GM12875 (cell line): ENCODE measurements around the gene ELL.

Experiments
- H3K4me3 ChIP-seq: one replicate; pipeline ENCODE4 v1.5.1; 2011; ENCODE audit warnings: low read depth, low read length, control low read depth
- CTCF ChIP-seq: IDR thresholded peaks from 2 replicates; pipeline ENCODE4 v1.5.1; 2011; ENCODE audit warnings: low read depth, mild to moderate bottlenecking, control low read depth, inconsistent platforms, low read length, moderate library complexity, borderline replicate concordance; ENCODE audit not compliant: insufficient read depth

ELL gene

DNA sequence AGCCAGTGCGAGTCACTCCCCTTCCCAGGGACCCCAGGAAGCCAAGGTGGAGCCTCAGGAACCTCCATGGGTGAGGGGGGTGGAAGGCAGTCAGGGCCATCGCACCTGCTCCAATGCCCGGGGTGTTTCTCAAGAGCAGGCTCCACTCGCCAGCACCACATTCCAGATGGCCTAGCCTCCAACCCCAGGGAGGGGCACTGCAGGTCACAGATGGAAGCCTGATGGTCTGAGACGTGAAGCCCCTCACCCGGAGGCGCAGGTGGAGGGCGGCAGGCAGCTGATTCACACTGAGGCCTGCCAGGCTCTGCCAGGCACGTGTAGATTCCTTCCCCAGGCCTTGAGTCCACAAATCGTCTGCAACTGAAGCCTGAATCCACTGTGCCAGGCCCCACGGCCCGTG, 61.0 kb downstream of the ELL start:
- no peak overlapping the region for H3K4me3 ChIP-seq
- no peak for TF ChIP-seq CTCF

DNA sequence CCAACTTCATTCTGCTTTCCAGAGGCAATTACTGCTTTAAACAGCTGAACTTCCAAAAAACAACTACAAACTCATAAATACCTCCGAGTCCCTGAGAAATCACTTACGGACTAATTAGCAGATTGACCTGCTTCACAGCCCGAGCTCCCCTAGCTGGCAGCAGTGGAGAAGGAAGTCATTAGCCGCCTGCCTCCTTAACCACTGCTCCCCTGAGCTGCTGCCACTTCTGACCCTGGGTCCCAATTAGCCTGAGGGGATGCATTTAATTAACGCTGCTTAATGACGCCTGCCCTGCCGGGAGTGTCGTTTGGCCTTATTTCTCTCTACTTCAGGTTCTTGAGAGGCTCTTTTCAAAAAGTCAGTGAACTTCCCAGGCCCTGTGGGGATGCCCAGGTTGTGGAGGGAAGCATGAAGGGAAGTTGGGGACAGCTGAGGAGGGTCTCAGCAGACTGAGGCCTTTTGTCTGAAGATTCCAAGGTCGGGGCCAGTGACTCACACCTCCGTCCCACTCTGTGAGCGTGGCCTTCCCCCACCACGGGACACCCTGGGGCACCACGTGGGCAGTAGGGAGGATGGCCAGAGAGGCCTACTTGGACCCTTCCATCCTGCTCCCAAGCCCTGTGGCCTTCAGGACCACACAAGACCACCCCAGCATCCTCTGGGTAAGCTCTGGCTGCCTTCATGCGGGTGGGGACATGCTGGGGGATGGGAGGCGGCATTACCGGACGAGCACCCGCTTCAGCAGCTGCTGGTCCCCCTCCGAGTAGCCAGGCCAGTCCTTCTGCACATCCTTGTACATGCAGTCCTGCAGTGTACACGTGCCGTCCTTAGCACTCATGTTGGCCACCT, 64.2 kb downstream of the ELL start:
- no peak for TF ChIP-seq CTCF
- H3K4me3 ChIP-seq, result no peak overlapping the region

- no peak for TF ChIP-seq CTCF
- H3K4me3 ChIP-seq, result no peak overlapping the region
Measured at GRCh38 chr19:18456974-18457373, 64.9 kb downstream of the ELL start.

- TF ChIP-seq CTCF, result no peak
- no peak overlapping the region for H3K4me3 ChIP-seq
Measured at GRCh38 chr19:18456279-18456678, 65.6 kb downstream of the ELL start.

- no peak for TF ChIP-seq CTCF
- no peak overlapping the region for H3K4me3 ChIP-seq
Measured at GRCh38 chr19:18453269-18454024, 68.4 kb downstream of the ELL start.

DNA sequence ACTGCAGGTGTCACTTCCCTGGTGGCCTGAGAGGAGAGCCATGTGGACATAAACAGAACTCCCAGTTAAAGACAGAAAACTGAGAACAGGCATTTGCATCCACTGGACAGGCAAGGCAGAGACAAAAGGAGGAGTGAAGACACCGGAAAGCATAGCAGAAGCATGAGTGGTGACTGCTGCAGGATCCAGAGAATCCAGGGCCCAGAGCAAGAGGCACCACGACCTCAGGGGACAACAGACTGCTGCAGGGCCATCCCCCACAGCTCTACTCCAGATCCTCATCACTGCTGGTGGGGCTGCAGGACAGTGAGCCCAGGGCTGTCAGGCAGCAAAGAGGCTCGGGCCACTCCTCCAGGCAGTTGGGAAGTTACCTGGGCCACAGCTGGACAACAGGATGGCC, 69.5 kb downstream of the ELL start:
- no peak overlapping the region for H3K4me3 ChIP-seq
- TF ChIP-seq CTCF, result no peak
